HepG2 (cell line): ENCODE data around the gene ATRIP. TPM values are rescaled to one million over a fixed set of nuclear protein-coding genes. Genes with fewer than 3 reads are reported as not detected.

Experiments
- BATF2 ChIP-seq: sonication (generic); formaldehyde crosslinking; IDR thresholded peaks from 2 replicates; pipeline ENCODE4 v1.8.0; 2022; ENCODE audit warnings: mild to moderate bottlenecking, missing genetic modification reagents, moderate library complexity
- FOXA1 ChIP-seq, 2 experiments: fragments of 450-650 bp in 1 of 2; sonication (generic) in 1 of 2; formaldehyde crosslinking in 1 of 2; IDR thresholded peaks; 2 replicates each; pipeline versions ENCODE4 v1.4.0 to v1.6.1; 2016 to 2020; ENCODE audit warnings: missing genetic modification reagents in 1 of 2
- GABPA ChIP-seq, 2 experiments: IDR thresholded peaks; 2 replicates each; pipeline ENCODE4 v1.6.1; 2011 to 2016; ENCODE audit warnings: low read depth in 2 of 2, low read length in 1 of 2, missing biosample characterization in 1 of 2, missing genetic modification characterization in 1 of 2
- KAT8 ChIP-seq: IDR thresholded peaks from 2 replicates; pipeline ENCODE4 v1.6.1; 2016; ENCODE audit warnings: missing genetic modification reagents, missing compliant biosample characterization
- KDM1A ChIP-seq: IDR thresholded peaks from 2 replicates; pipeline ENCODE4 v1.6.1; 2016; ENCODE audit warnings: missing compliant biosample characterization
- MLXIP ChIP-seq: sonication (generic); formaldehyde crosslinking; IDR thresholded peaks from 2 replicates; pipeline ENCODE4 v1.9.0; 2021; ENCODE audit warnings: missing genetic modification reagents, borderline replicate concordance
- RBM22 ChIP-seq: fragments of 200-400 bp; formaldehyde crosslinking; optimal IDR thresholded peaks from 2 replicates; pipeline ENCODE3; 2017; ENCODE audit warnings: mild to moderate bottlenecking, low read length, moderate library complexity
- RELA ChIP-seq: sonication (generic); formaldehyde crosslinking; IDR thresholded peaks from 2 replicates; pipeline ENCODE4 v1.4.0; 2020; ENCODE audit warnings: missing genetic modification reagents
- RNF2 ChIP-seq: fragments of 450-650 bp; conservative IDR thresholded peaks from 2 replicates; pipeline ENCODE4 v1.6.1; 2016; ENCODE audit warnings: low read depth
- SIN3A ChIP-seq: IDR thresholded peaks from 2 replicates; pipeline ENCODE4 v1.6.1; 2011; ENCODE audit warnings: low read depth, mild to moderate bottlenecking, control low read depth, low read length, borderline replicate concordance
- TIGD3 ChIP-seq: sonication (generic); formaldehyde crosslinking; IDR thresholded peaks from 2 replicates; pipeline ENCODE4 v1.5.1; 2020; ENCODE audit warnings: mild to moderate bottlenecking, missing genetic modification reagents, borderline replicate concordance
- ZBTB7B ChIP-seq: sonication (generic); formaldehyde crosslinking; IDR thresholded peaks from 2 replicates; pipeline ENCODE4 v1.4.0; 2020; ENCODE audit warnings: missing genetic modification reagents
- ZHX1 ChIP-seq: sonication (generic); formaldehyde crosslinking; IDR thresholded peaks from 2 replicates; pipeline ENCODE4 v1.8.1; 2022; ENCODE audit warnings: low read depth, mild to moderate bottlenecking, missing genetic modification reagents
- ZNF121 ChIP-seq: sonication (generic); formaldehyde crosslinking; IDR thresholded peaks from 2 replicates; pipeline ENCODE4 v1.5.0; 2020; ENCODE audit warnings: mild to moderate bottlenecking, missing genetic modification reagents
- ZNF160 ChIP-seq: sonication (generic); formaldehyde crosslinking; IDR thresholded peaks from 2 replicates; pipeline ENCODE4 v1.8.0; 2022; ENCODE audit warnings: mild to moderate bottlenecking, inconsistent platforms, missing genetic modification reagents
- ZNF335 ChIP-seq: sonication (generic); formaldehyde crosslinking; IDR thresholded peaks from 2 replicates; pipeline ENCODE4 v1.4.0; 2020; ENCODE audit warnings: missing genetic modification reagents
- ZNF556 ChIP-seq: sonication (generic); formaldehyde crosslinking; IDR thresholded peaks from 2 replicates; pipeline ENCODE4 v1.4.0; 2020; ENCODE audit warnings: mild to moderate bottlenecking, missing genetic modification reagents, borderline replicate concordance
- ZNF562 ChIP-seq: sonication (generic); formaldehyde crosslinking; IDR thresholded peaks from 2 replicates; pipeline ENCODE4 v1.8.0; 2022; ENCODE audit warnings: missing genetic modification reagents, borderline replicate concordance
- ZNF598 ChIP-seq: sonication (generic); formaldehyde crosslinking; IDR thresholded peaks from 2 replicates; pipeline ENCODE4 v1.5.1; 2020; ENCODE audit warnings: mild to moderate bottlenecking, missing genetic modification reagents, borderline replicate concordance
- ZNF619 ChIP-seq: sonication (generic); formaldehyde crosslinking; IDR thresholded peaks from 2 replicates; pipeline ENCODE4 v1.4.0; 2020; ENCODE audit warnings: mild to moderate bottlenecking, missing genetic modification reagents
- ZNF776 ChIP-seq: sonication (generic); formaldehyde crosslinking; IDR thresholded peaks from 2 replicates; pipeline ENCODE4 v1.4.0; 2020; ENCODE audit warnings: mild to moderate bottlenecking, missing genetic modification reagents
- polyA plus RNA-seq, 8 experiments: library from polyadenylated mRNA; depleted of rRNA in 3 of 8; stranded (reverse) in 7 of 8; unstranded in 1 of 8; fragments of >200 nt; fragmentation: Illumina TruSeq in 4 of 8; extraction: Trizol in 4 of 8; gene quantifications; 2 replicates each; pipeline versions ENCODE4 v1.2.1 to v1.2.3, GENCODE V29; 2011 to 2016; ENCODE audit warnings: low read depth in 4 of 8, missing spikeins in 1 of 8, mixed read lengths in 1 of 8; ENCODE audit not compliant: insufficient read depth in 1 of 8
- total RNA-seq, 5 experiments: library from RNA; depleted of rRNA; stranded (reverse); fragments of >200 nt; fragmentation: Illumina TruSeq; extraction: Trizol; gene quantifications; 2 replicates each; pipeline ENCODE4 v1.2.3, GENCODE V29; 2016; ENCODE audit warnings: low read depth in 1 of 5

ATRIP gene
- total and polyA plus RNA-seq, 2 of the 13 experiments (the other 11 are each of a cell fraction or from before 2014, with no cell fraction given): 5.1 to 12.5 TPM

- TF ChIP-seq FOXA1 (IDR thresholded peaks at IDR 0.05) (no peak), FOXA1 (CRISPR knock-in tag; IDR thresholded peaks at IDR 0.05) (no peak), RELA (no peak), ZNF556 (CRISPR knock-in tag) (peak; percentile 21; the same call in 1 of the 2 replicates), ZNF619 (peak; percentile 39; the same call in 1 of the 2 replicates), ZNF776 (CRISPR knock-in tag) (no peak), ZNF121 (CRISPR knock-in tag) (no peak), KDM1A (CRISPR knock-in tag) (0 out of 2 replicates have a peak, but pooled peaks have one; percentile 20), MLXIP (no peak), RNF2 (no peak), BATF2 (CRISPR knock-in tag) (no peak), ZNF598 (0 out of 2 replicates have a peak, but pooled peaks have one; percentile 73), SIN3A (no peak; the same call in 1 of the 2 replicates), RBM22 (peak; percentile 87), GABPA (IDR thresholded peaks at IDR 0.05; ENCODE audit: low read depth, low read length) (no peak), GABPA (CRISPR knock-in tag; IDR thresholded peaks at IDR 0.05; ENCODE audit: low read depth) (peak; percentile 47), TIGD3 (CRISPR knock-in tag) (no peak), KAT8 (peak; percentile 43; the same call in 1 of the 2 replicates), ZHX1 (CRISPR knock-in tag) (no peak), ZNF335 (CRISPR knock-in tag) (peak; percentile 48; the same call in 1 of the 2 replicates), ZNF562 (CRISPR knock-in tag) (no peak), ZBTB7B (CRISPR knock-in tag) (peak; percentile 48; the same call in 1 of the 2 replicates), ZNF160 (no peak)
Observed at GRCh38 chr3:48465531-48466378, 19.2 kb downstream of the ATRIP start (continued).
